Measurements from ENCODE around the gene DNAJC16.
A peak's percentile ranks its signal among the peaks of the same experiment; 100 is the strongest.
"Not testable (repeated sequence)": the region's sequence is repeated elsewhere in the genome, so short reads cannot be mapped to it uniquely, and the experiment has no call there.

DNAJC16 gene

DNA sequence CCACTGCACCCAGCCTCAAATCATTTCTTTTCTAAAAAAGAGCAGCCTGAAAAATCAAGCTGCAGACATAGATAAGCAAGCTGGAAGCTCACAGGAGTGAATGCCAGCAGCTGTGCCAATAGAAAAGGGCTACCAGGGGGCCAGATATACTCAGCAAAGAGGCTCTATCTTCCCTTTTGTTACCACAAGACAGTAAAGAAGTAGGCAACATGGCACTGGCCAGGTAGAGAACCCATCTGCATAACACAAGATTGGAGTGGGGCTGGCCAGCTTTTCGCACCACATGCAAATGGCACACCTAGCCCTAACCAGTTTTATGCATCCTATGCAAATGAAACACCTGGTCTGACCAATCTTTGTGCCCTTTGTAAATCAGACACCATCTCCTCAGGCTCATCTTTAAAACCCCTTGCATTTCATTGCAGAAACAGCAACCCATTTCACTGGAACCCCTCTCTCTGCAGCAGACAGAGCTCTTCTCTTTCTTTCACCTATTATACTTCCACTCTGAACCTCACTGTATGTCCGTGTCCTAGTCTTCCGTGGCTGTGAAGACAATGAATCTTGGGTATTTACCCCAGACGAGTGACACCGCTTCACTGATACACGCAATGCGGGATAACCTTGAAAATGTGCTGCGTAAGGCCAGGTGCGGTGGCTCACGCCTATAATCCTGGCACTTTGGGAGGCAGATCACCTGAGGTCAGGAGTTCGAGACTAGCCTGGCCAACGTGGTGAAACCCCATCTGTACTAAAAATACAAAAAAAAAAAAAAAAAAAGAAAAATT lies 17.8 kb upstream of the DNAJC16 start:
- no peak for DNase-seq

DNA sequence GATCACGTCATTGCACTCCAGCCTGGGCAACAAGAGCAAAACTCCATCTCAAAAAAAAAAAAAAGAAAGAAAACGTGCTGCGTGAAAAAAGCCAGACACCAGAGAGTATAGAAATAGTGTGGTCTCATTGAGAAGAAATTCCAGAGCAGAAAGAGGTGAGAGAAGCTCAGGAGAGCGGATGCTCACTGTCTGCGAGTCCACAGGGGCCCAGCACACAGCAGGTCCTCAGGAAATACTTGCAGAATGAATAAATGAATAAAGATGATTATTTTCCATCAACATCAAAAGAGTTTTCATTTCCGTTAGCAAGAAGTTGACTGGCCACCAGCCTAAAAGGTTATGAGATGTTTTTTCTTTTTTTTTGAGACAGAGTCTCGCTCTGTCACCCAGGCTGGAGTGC lies 17.1 kb upstream of the DNAJC16 start:
- no peak for DNase-seq

DNA sequence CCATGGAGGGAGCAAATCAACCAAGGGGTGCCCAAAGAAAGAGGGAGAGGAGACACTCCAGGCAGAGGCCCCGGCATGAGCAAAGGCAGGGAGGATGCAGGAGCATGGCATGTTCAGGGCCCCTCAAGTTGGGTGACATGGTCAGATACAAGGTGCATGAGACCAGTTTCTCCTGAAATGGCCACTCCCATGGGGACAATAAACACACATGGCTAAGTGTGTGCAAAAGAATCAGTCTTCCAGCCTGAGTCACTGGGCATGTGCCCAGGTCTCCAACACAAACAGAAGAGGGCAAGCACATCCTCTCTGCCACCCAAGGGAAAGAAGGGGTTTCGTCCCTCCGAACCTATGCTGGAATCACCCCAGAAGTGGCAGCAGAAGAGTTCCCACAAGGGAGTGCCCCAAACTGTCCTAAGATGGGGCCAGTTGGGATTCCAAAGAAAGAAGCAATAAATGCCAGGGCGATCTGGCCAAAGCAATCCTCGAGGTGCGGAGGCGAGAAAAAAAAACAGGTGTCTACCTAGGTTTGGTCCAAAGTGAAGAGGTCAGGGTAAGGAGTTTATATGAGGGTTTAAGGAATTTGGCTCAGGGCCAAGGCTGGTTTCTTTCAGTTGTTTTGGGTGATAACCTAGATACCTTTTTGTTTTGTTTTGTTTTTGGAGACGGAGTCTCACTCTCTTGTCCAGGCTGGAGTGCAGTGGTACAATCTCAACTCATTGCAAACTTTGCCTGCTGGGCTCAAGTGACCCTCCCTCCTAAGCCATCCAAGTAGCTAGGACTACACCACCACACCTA lies 15.8 kb upstream of the DNAJC16 start:
- no peak for DNase-seq

DNA sequence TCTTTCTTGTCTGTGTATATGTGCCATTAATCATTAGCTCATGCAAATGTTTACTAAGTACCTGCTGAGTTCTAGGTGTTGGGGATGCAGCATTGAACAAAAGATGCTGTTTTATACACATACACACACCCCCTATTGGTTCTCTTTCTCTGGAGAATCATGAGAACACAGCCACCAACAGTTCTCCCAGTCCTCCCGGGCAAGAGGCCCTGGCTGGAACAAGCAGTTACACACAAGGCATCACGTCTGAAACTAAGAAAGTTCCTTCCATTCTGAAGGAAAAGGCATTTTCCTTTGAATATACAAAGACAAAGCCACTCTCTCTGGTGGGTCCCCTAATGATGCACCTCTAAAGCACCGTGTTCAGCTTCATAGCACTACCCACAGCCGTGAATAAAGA lies 13.5 kb upstream of the DNAJC16 start:
- no peak for DNase-seq

DNA sequence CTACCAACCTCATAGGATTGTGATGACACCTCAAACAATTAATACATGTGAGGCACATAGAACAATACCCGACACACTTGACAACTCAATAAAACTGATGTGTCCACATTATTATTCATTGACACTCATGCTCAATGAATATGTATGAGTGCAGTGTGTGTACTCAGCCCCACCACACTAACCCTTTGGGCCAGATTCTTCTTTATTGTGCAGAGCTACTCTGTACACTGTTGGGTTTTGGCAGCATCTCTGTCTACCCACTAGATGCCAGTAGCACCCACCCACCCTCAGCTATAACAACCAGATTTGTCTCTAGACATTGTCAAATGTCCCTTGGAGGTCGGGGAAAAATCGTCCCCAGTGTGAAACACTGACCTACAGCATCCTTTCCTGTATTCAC lies 12.7 kb upstream of the DNAJC16 start:
- DNase-seq = no peak

DNA sequence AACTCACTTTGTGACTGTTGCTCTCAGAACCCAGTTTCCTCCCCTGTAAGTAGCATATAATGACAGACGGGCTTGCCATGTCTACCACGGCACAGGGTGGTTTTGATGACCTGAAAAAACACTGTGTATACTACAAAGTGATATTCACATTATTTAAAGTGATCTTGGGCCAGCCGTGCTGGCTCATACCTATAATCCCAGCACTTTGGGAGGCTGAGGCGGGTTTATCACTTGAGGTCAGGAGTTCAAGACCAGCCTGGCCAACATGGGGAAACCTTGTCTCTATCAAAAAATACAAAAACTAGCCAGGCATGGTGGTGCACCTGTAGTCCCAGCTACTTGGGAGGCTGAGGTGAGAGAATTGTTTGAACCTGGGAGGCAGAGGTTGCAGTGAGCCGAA lies 12.1 kb upstream of the DNAJC16 start:
- DNase-seq = not testable (repeated sequence)

DNA sequence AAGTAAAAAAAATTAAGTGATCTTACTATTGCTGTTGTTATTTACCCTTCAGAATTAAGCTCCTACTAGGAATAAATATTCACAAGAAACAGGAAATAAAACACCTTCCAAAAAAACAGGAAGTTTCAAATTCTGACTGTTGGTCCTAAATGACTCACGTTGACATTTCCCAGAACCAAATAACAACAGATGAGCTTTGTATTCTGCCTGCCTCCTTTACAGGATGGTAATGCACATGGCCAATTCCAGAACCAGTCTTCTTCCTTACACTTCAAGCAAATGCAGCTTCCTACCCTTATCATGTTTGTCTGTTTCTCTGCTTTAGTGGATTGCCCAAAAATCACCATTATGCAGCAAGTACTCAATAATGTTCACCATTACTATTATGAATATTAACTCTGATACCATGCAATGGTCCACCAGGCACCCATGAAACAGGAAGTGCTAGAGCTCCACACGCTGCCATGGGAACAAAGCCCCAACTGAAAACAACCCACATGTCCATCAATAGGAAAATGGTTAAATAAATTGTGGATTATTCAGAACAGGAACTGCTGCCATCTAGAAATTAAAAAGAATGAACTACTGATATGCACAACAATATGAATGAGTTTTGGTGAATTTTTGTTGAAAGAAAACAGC lies 11.5 kb upstream of the DNAJC16 start:
- DNase-seq = no peak

DNA sequence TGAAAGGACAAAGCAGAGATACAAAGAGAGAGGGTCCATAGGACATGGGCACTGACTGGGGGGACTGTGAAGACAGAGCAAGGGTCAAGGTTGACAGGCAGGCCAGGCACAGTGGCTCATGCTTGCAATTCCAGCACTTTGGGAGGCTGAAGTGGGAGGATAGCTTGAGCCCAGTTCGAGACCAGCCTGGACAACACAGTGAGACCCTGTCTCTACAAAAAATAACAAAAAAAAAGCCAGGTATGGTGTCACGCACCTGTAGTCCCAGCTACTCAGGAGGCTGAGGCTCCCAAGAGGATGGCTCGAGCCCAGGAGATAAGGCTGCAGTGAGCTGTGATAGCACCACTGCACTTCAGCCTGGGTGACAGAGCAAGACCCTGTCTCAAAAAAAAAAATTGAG lies 7.0 kb upstream of the DNAJC16 start:
- DNase-seq = no peak

DNA sequence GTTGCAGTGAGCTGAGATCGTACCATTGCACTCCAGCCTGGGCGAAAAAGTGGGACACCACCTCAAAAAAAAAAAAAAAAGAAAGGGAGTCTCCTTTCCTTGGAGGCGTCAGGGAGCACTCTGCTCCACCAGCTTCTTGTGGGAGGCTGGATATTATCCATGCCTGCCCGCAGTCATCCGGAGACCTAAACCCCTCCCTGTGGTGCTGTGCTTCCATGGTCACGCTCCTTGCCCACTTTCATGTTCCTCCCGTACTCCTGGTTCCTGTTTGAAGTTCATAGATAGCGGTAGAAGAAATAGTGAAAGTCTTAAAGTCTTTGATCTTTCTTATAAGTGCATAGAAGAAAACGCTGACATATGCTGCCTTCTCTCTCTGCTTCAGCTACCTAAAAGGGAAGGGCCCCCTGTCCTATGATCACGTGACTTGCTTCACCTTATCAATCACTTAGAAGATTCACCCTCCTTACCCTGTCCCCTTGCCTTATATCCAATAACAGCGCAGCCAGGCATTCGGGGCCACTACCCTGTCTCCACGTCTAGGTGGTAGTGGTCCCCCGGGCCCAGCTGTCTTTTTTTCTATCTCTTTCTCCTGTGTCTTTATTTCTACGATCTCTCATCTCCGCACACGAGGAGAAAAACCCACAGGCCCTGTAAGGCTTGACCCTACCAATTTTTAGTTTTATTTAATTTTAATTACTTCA lies 5.3 kb upstream of the DNAJC16 start:
- not testable (repeated sequence) for DNase-seq

DNA sequence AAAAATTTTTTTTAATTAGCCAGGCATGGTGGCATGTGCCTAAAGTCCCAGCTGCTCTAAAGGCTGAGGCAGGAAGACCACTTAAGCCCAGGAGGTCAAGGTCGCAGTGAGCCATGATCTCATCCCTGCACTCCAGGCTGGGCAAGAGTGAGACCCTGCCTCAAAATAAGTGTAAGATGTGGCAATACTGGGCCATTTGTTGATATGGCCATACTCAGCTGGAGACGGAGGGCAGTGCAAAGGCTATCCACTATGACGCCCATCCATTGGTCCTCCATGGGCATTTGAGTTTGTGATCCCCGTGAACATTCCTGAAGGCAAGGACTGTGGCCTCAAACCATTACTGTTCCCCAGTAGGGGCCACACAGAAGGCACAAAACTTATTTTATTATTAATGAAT lies 4.1 kb upstream of the DNAJC16 start:
- DNase-seq = no peak

DNA sequence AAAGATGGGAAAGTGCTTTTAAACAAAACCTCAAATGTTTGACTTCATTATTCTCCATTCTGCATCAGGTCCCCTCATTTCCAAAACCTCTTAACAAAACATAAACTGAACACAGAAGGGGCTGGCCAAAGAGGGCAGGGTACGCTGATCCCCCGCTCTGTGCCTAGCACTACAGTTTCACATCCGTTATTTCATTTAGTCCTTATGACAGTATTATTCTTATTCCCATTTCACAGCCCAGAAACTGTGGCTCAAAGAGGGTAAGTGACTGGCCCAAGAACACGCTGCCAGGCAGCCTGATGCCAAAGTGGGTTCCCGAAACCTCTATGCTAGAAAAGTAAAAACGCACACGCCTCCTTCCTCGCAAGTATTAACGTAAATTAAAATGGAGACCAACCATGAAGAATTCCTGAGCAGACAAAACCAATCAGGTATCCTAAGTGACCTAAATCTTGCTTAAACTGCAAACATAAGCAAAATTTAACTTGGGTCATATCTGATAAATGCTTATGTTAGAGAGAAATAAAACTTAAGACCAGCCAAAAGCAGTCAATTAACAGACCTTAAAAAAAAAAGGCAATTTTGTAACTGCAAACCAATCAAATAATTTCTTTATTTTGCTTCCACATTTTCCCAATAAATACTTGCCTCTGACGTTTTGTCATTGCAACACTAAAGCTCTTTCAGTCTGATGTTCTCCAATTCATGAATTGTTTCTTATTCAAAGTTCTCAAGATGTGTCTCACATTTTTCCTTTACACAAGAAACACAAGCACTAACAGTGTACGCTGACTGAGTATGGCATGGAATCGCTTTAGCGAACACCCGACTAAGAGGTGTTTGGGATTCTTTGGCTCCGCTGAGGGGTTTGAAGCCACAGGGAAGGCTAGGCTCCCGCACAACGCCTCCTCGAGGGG lies 3.3 kb upstream of the DNAJC16 start:
- DNase-seq = peak; percentile 59

DNA sequence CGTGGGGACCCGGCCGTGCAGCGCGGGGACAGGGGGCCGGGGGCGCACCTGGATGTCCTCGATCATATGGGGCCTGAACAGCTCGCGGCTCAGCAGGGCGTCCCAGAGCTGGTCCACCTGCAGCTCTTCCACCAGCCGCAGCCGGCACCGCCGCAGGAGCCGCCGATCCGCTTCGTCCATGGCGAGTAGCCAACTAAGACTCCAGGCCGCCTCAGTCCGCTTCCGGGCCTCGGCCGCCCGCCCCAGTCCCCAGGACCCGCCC lies 2.7 kb upstream of the DNAJC16 start, which contains the start of gene CASP9:
CASP9 (minus strand) TSS at position 195 of the 262 bp plus-strand sequence; CDS start at position 180, 15 bp downstream.
- no peak for DNase-seq

DNA sequence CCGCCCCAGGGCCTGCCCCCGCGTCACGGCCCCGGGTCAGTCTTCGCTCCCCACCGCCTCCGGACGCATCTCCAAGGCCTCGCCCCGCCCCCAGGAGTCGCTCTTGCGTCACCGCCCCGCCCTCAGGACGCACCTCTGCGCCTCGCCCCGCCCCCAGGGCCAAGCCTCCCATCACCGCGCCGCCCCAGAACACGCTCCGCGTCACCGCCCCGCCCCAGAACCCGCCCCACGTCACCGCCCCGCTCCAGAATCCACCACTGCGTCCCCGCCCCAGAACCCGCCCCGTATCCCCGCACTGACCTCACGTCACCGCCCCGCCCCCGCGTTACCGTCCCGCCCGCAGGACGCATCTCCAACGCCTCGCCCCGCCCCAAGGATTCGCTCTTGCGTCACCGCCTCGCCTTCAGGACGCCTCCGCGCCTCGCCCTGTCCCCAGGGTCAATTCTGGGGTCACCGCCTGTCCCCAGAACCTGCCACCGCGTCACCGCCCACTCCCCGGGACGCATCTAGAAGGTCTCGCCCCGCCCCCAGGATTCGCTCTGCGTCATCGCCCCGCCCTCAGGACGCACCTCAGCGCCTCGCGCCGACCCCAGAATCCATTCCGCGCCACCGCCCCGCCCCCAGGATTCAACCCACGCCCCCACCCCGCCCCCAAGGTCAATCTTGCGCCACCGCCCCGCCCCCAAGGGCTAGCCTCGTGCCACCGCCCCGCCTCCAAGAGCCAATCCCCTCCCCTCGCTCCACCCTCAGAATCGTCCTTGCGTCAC lies 2.2 kb upstream of the DNAJC16 start:
- DNase-seq = peak; percentile 97

DNA sequence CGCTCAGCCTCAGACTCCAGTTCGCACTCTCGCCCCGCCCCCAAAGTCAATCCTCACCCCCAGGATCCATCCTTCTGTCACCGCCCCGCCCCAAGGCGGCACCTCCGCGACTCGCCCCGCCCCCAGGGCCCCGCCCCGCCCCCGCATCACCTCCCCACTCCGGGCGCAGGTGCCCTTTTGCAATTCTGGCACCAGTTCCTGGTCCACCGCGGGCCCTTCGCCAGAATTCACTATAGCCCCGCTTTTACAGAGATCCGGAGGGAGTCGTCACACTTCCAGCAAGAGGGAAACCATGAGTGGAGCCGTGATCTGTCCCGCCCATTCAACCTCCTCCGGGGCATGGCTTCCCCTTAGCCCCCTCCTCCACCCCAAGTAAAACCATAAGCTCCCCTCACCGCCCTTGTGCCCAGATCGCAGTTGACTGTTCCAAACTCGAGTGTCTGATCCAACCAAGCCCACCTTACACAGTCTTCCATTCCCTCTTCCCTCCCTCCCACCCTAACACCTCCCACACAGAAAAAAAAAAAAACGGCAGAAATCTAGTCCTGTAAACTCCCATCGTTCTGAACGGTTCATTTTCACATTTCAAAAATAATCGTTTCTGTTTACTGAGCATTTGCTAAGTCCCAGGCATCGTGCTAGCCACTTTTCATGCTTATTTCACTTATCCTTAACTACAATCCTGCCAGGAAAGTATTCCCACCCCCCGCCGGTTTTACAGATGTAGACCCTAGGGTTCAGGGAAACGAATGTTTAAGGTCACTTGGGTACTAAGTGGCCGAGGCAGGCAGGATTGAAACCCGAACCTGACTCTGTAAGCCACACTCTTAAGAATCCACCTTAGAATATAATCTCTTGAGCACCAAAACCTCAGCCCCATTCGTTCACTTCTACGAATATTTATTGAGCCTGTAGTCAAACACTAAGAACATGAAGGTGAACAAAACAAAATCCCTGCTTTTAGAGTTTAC lies 1.3 kb upstream of the DNAJC16 start:
- peak; percentile 82 for DNase-seq

DNA sequence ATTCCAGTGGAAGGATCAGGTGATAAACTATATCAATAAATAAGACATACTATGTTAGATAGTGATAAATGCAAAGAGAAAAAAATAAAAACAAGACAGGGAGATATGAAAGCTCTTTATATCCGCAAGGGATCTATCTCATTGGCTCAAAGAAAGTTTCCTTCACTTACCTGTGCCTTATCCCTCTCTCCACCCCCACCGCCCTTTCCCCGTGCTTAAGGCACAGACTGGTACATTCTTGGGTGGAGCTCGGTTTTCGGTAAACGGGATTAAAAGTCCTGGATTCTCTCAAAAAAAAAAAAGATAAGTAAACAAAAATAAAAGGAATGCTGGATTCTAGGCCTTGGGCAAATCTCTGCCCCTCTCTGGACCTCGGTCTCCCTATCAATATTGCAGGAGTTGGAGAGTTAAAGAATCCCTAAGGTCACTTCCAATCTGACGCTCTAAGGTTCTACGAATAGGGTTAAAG lies 593 bp upstream of the DNAJC16 start:
- peak; percentile 48 for DNase-seq

DNA sequence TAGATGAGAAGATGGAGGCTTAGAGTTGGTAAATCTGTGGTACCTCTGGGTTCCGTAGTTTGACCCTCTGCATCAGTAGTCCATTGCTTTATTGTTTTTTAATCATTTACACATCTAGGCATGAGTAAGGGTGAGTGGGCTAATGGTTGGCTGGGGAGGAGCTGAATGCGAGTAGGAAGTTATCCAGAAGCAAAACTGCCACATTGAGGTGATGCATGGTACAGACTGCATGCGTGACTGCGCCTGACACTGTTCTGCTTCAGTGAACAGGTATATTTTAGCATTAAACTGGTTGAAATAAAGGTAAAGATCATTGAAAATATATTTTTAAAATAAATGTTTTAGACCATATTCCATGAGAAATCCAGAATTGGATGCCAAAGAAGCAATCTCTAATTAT lies 4.4 kb downstream of the DNAJC16 start:
- no peak for DNase-seq

DNA sequence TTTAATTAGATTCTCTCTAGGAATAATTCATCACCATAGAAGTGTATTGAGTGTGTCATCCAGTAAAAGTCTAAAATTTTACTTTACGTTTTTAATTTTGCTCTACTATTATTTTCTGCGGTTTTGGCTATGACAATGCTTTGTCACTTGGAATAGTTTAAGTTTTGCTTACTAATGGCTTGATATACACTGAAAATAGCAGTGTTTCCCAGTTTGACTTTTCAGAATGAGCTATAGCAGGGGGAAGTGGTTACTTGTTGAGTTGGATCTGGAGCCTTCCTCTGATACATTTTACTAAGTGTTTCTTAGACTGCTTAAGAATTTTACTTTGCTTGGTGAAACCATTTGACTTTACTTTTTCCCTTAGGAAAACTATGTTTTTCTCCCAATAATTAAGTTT lies 5.0 kb downstream of the DNAJC16 start:
- DNase-seq = no peak

DNA sequence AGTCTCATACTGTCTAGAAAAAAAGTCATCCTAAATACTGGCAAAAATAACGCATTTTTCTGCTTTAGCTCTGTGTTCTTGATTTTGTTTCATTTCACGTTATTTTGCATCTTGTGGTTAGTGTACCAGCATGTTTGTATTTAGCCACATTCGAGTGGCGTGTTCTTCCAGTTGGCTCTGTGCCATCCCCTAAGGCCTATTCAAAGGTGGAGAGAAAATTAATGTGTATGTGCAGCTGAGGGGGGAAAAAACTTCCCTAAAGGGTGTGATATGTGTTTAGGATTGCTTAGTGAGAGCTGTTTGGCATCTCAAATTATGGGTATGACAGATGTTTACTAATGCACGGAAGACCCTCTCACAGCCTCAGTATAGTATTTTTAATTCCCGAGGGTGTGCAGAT lies 12.1 kb downstream of the DNAJC16 start:
- no peak for DNase-seq

DNA sequence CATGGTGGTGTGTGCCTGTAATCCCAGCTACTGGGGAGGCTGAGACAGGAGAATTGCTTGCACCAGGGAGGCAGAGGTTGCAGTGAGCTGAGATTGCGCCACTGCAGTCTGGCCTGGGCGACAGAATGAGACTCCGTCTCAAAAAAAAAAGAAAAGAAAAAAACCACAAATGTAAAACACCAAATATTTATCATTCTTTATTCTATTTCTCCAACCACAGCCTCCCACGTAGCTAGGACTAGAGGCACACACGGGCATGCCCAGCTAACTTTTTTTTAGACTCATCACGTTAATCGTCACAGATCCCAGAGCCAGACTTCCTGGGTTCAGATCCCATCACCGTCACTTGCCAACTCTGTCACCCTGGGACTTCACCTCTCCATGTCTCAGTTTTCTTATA lies 13.5 kb downstream of the DNAJC16 start:
- DNase-seq = no peak

DNA sequence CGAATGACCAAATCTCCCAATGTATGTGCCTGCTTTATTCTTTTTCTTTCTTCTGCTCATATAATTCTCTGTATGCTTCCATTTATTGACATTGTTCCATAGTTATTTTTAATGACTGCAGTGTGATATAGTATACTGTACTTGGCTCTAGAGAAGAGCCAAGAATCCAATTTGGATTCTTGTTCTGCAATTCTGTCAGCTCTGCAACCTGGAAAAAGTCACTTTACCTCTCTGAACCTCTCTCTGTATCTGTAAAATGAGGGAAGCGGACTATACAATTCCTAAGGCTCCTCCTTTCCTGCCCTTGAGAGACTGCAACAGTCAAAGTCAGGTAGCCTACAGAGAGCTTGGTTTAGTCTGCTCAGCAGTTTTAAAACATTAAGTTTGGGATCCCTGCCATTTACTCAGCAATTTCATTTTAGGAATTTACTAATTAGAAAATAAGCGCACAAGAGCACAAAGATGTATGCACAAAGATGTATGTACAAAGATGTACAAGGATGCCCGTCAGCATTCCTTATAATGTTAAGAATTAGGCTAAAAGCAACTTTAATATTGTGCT lies 14.7 kb downstream of the DNAJC16 start:
- DNase-seq = no peak
